ENCODE results near the gene ANKRD13D. TPM values are rescaled to one million over a fixed set of nuclear protein-coding genes. Genes with fewer than 3 reads are reported as not detected.

ANKRD13D gene
- total RNA-seq, 2 experiments from 2014 or later = 185 to 207 TPM

DNA sequence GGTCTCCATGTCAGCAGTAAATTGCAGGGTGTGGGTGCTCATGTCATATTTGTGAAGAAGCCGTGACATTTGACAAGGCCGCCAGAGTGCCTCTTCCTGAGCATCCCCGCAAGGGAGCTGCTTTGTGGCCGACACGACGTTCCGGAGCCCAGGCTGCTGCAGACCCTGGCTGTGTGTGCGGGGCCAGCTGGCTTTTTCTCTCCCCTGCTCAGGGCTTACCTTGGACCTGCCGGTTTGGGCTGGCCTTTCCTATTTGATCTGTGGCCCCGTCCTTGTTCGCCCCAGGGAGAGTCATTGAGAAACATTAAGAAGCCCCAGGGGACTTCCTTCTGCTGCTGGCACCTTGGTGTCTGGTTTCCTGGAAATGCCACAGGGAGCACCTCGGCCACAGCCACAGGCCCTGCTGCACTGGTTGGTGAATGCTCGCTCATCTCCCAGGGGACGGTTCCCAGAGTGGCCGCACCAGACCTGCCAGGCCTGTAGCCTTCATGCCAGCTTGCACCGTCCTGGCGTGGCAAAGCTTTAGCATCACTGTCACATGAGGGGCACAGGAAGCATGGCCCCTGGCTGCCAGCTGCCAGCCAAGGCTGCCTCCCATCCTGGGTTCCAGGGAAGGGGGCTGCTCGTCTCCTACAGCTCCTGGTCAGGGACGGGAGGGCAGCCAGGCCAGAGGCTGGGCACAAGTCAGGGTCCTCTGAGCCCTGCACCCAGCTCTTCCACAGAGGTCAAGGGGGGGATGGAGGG is 17.4 kb upstream of the ANKRD13D start:
- ATAC-seq (ENCODE audit: low read depth) = peak; percentile 18
- H3K4me1 Mint-ChIP-seq = peaks cover 64% of the 10 kb centered on the region
- peak overlapping the region; percentile 96 for H3K4me3 Mint-ChIP-seq
- DNase-seq = peak; percentile 73
- peaks cover 36% of the 10 kb centered on the region for H3K36me3 Mint-ChIP-seq
- H3K27ac Mint-ChIP-seq = peak overlapping the region; percentile 96
- H3K27me3 Mint-ChIP-seq = no peaks in the 10 kb centered on the region
- H3K9me3 Mint-ChIP-seq = no peaks in the 10 kb centered on the region
- POLR2A ChIA-PET = interaction anchor here (0.5 to 7.8 kb wide), 18 partner anchors 8 to 213 kb away, joined by 3 to 190 read pairs (median 5); partner anchors contain the start of genes ANKRD13D, PPP1CA, RAD9A and SSH3

DNA sequence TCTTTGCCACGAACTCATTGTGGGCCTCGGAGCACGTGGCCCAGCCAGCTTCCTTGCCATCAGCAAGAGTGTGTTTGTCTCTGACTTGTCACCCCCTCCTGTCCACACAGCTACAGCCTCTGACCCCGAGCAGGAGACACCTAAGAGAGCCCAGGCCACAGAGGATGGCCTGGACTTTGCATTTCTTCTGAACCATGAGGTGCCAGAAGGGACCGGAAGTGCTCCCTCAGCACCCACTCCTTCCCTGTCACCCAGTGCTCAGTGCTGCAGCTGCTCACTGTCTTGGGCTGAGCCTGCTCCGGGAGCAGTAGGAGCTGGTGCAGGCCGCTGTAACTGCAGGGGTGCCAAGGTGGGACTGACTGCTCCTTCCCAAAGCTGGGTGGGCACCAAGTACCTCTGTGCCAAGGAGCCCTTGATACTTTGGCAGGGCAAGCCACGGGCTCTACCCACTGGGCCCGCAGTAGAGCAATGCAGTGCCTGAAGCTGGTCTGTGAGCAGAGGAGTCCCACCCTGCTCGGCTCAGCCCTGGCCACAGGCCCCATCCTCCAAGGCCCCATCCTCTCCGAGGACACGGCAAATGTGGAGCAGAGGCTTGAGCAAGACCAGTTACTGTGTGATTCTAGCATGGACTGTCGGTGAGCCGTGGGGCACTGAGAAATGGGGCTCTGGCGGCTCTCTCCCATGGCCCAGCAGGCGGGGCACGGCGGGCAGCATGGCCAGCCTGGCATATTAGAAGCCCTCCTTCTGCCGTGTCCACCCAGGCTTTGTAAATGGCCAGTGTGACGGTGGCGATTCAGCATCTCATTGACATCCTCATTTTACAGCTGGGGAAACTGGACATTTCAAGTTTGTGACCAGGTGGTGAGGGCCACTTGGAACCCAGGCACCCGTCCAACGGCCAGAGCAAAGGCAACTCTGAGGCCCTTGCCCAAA is 16.5 kb upstream of the ANKRD13D start:
- Mint-ChIP-seq H3K27me3 (no peaks in the 10 kb centered on the region), H3K9me3 (no peaks in the 10 kb centered on the region), H3K27ac (peak overlapping the region; percentile 96), H3K4me3 (peak overlapping the region; percentile 96), H3K36me3 (peaks cover 30% of the 10 kb centered on the region), H3K4me1 (peaks cover 67% of the 10 kb centered on the region)
- POLR2A ChIA-PET = interaction anchor here (0.7 to 7.8 kb wide), 12 partner anchors 10 to 212 kb away, joined by 4 to 190 read pairs (median 6); partner anchors contain the start of genes ANKRD13D and SSH3
- peak; percentile 58 for DNase-seq
- peak; percentile 11 for ATAC-seq (ENCODE audit: low read depth)

DNA sequence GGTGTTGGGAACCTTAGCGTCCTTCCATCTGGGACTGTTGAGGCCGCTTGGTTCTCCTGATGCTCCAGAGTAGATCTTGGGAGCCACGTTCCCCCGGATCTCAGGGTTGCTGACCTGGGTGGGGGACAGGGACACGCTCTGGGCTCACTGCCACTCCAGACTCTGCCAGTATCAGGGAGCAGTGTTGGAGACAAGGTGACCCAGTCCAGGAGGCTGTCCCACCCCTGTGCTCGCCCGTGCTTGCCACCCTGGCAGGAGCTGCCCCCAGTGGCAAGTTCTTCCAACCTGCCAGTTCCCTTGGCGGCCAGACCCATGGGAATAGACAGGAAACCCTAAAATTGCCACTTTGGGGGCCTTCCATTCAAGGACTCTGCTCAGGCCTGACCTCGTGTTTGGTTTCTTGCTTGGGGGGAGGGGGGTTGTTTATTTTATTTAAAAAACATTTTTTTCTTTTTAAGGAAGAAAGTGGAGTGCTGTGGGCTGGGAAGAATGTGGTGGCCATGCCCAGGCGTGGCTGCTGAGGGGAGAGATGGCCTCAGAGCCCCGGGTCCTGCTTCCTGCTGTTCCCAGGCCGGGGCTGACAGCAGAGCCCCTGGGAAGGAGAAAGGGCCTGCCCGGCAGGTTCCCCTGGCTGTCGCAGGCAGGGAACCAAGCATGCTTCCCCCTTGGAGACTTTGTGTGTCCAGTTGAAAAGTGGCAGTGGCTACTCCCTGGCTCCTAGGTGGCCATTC is 15.7 kb upstream of the ANKRD13D start:
- peak overlapping the region; percentile 96 for H3K27ac Mint-ChIP-seq
- H3K27me3 Mint-ChIP-seq = no peaks in the 10 kb centered on the region
- POLR2A ChIA-PET = interaction anchor here (0.7 to 7.8 kb wide), 5 partner anchors 15 to 131 kb away, joined by 4 to 190 read pairs (median 5); partner anchors contain the start of genes ANKRD13D and SSH3
- no peaks in the 10 kb centered on the region for H3K9me3 Mint-ChIP-seq
- peak; percentile 36 for DNase-seq
- ATAC-seq (ENCODE audit: low read depth) = no peak
- peaks cover 27% of the 10 kb centered on the region for H3K36me3 Mint-ChIP-seq
- peaks cover 67% of the 10 kb centered on the region for H3K4me1 Mint-ChIP-seq
- peak overlapping the region; percentile 96 for H3K4me3 Mint-ChIP-seq

DNA sequence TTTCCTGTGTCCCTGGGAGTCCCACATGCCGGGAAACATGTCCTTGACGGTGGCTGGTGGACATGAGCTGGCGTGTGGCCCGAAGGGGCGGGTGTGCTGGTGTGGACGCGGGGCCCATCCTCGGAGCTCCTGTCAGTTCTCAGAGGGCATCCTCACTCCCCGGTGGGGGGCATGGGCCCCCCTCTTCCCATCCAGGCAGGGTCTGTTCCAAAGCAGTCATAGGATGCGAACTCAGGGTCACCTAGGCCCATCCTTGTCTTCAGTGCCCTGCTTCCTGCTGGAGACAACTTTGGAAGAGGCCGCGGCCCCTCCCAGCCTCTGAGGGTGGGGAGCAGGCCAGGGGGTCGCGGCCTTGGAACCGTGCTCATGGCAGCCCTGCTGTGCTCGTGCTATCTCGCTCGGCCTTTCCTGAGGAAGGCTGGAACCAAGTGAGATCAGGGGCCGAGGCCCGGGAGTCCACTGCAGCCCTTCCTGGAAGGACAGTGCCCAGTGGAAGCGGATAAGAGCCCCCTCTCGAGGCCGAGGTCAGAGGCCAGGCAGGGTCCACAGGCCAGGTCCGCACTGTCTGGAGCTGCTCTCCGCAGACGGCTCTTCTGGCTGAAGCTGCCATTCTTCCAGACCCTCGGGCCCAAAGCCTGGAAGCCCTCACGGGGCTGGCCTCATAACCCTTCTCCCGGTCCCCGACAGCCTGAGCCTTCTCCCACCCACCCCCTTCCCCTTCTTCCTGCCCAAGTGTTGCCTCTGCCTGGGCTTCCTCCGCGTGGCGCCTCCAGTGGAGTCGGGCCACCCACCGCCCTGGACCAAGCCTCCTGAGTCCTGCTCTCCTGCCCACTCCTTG is 14.1 kb upstream of the ANKRD13D start:
- no peaks in the 10 kb centered on the region for H3K27me3 Mint-ChIP-seq
- ATAC-seq (ENCODE audit: low read depth) (no peak), DNase-seq (peak; percentile 35)
- H3K4me1 Mint-ChIP-seq = peaks cover 66% of the 10 kb centered on the region
- H3K9me3 Mint-ChIP-seq = no peaks in the 10 kb centered on the region
- peak overlapping the region; percentile 73 for H3K4me3 Mint-ChIP-seq
- peak overlapping the region; percentile 97 for H3K27ac Mint-ChIP-seq
- POLR2A ChIA-PET = interaction anchor here (0.7 to 7.5 kb wide), 3 partner anchors 7 to 116 kb away, joined by 3 to 179 read pairs (median 64); partner anchors contain the start of genes ANKRD13D and GRK2
- H3K36me3 Mint-ChIP-seq = peaks cover 28% of the 10 kb centered on the region

DNA sequence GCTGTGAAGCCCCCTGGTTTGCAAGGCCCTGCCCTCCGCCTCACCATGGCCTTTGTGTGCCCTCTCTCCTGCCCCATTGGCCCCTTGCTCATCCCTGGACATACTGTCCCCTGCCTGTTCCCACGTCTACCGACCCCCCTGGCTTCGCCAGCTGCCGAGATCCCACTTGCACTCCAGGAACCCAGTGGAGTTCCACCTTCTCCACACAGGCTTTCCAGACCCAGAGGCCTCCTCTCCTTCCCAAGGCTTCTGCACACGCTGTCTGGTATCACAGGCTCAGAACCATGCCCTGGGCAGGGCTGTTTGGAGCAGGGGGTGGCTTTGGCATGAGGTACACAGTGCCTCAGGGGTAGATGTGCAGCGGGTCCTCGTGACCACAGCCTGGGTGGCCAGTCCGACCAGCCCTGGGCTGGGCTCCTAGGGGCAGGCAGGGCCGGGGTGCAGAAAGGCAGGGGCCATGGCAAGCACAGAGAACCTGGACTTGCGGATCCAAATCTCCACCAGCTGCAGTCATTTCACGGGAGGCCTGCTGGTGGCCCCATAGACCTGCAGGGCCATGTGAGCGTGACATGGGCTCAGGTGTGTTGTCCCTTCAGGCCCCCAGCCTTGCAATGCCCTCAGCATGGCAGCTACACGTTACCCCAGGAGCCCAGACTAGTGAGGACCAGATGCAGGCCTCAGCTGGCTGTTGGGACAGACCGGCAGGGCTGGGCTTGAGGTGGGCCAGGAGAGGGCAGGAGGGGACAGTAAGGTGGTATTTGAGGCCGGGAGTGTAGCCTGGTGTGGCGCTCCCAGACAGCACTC is 13.3 kb upstream of the ANKRD13D start:
- POLR2A ChIA-PET = interaction anchor here (0.7 to 7.5 kb wide), 5 partner anchors 8 to 115 kb away, joined by 3 to 179 read pairs (median 23); partner anchors contain the start of genes ANKRD13D and GRK2
- peaks cover 25% of the 10 kb centered on the region for H3K36me3 Mint-ChIP-seq
- H3K4me1 Mint-ChIP-seq = peaks cover 60% of the 10 kb centered on the region
- no peak for ATAC-seq (ENCODE audit: low read depth)
- DNase-seq = peak; percentile 55
- peak overlapping the region; percentile 73 for H3K4me3 Mint-ChIP-seq
- H3K27me3 Mint-ChIP-seq = no peaks in the 10 kb centered on the region
- peak overlapping the region; percentile 97 for H3K27ac Mint-ChIP-seq
- H3K9me3 Mint-ChIP-seq = no peaks in the 10 kb centered on the region

DNA sequence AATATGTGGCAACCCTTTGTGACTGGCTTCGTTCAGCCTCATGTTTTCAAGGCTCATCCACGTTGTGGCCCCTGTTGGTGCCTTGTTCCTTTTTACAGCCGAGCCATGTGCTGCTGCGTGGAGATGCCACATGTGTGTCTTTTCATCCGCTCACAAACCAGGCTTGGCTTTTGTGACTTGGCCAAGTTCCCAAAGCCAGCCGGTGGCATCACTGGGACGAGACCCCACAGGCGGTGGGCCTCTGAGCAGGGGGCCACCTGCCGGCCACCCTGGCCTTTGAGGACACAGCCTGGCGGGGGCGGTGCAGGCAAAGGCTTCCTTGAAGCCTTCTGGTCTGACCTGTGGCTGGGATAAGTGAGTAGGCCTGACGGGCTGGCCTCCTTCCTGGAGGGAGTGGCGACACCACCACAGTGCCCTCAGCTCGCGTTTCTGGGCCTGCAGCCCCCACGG is 12.3 kb upstream of the ANKRD13D start:
- Mint-ChIP-seq H3K4me3 (peak overlapping the region; percentile 82), H3K4me1 (peaks cover 50% of the 10 kb centered on the region), H3K27me3 (no peaks in the 10 kb centered on the region), H3K36me3 (peaks cover 25% of the 10 kb centered on the region), H3K9me3 (no peaks in the 10 kb centered on the region), H3K27ac (peak overlapping the region; percentile 97)
- peak; percentile 74 for DNase-seq
- POLR2A ChIA-PET = interaction anchor here (0.6 to 7.5 kb wide), 13 partner anchors 9 to 132 kb away, joined by 3 to 179 read pairs (median 6); partner anchors contain the start of genes ANKRD13D, GRK2, POLD4 and PPP1CA
- ATAC-seq (ENCODE audit: low read depth) = peak; percentile 23

DNA sequence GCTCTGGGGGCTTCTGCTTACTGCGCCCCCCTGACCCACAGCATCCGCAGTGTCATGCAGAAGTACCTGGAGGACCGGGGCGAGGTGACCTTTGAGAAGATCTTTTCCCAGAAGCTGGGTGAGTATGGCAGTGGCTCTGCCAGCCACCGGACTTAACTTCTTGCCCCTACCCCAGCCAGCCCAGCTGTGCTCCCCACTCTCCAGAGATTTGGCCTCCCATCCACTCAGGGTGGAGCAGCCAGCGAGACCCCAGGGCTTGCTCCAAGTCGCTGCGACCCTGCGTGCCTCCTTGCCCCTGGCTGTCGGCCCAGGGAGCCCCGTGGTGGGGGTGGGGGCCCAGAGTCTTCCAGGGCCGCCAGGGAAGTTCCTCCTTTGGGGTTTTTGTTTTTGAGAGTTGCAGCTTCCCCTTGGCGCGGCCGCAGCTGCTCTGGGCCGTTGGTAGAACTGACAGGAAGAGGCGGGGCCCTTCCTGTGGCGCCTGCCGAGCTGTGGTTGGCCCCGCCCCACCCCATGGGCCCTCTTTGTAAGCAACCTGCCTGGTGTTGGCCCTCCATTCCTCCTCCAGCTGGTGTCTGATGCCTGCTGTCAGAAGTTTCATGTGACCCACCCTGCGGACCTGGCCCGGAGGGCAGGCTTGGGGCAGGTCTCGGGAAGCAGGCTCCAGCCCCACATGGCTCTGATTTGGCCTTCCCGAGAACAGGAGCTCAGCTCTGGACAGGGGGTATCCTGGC is 11.7 kb upstream of the ANKRD13D start:
- H3K27ac Mint-ChIP-seq = peak overlapping the region; percentile 97
- ATAC-seq (ENCODE audit: low read depth) (peak; percentile 87), DNase-seq (peak; percentile 90)
- H3K4me1 Mint-ChIP-seq = peaks cover 45% of the 10 kb centered on the region
- no peaks in the 10 kb centered on the region for H3K27me3 Mint-ChIP-seq
- POLR2A ChIA-PET = interaction anchor here (0.6 to 7.5 kb wide), 12 partner anchors 9 to 131 kb away, joined by 3 to 179 read pairs (median 6); partner anchors contain the start of genes ANKRD13D, GRK2, POLD4 and PPP1CA
- peak overlapping the region; percentile 82 for H3K4me3 Mint-ChIP-seq
- H3K9me3 Mint-ChIP-seq = no peaks in the 10 kb centered on the region
- peaks cover 29% of the 10 kb centered on the region for H3K36me3 Mint-ChIP-seq

DNA sequence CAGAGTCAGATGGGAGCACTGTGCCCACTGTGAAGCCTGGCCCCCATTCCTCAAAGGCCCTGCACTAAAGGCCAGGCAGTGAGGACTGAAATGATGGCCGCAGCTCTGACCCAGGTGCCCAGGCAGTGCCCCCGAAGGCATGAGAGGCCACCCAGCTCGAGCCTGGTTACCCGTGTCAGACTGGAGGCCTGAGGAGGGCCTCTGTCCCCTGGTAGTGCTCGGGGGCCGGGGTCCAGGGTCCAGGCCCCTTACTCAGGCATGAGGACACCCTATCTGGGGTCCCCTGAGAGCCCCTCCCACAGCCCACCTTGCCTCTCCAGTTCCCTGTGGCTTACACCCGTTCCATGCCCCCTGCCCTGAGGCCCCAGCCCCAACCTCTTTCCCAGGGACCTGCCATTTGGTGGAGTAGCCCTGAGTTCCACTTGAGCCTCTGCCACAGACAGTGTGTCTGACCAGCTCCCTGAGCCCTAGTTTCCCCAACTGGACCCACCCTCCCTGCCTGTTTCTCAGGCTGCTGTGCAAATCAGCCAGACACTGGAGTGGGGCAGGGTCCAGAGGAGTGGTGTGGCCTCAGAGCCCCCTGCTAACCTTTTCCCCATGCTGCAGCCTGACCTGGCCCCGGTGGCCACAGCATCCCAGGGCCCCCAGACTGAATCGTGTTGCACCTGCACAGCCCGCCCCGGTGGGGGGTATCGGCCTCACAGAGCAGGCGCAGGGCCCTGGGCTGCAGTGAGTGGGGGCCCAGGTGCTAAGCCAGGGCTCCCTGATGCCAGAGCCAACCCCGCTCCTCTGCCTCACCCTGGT is 10.8 kb upstream of the ANKRD13D start:
- H3K36me3 Mint-ChIP-seq = peaks cover 31% of the 10 kb centered on the region
- no peaks in the 10 kb centered on the region for H3K9me3 Mint-ChIP-seq
- H3K4me3 Mint-ChIP-seq = peak overlapping the region; percentile 82
- peaks cover 40% of the 10 kb centered on the region for H3K4me1 Mint-ChIP-seq
- DNase-seq (no peak), ATAC-seq (ENCODE audit: low read depth) (no peak)
- H3K27me3 Mint-ChIP-seq = no peaks in the 10 kb centered on the region
- H3K27ac Mint-ChIP-seq = peak overlapping the region; percentile 97
- POLR2A ChIA-PET = interaction anchor here (1.3 to 7.5 kb wide), 9 partner anchors 8 to 130 kb away, joined by 5 to 179 read pairs (median 9); partner anchors contain the start of genes ANKRD13D, GRK2, POLD4 and SSH3

DNA sequence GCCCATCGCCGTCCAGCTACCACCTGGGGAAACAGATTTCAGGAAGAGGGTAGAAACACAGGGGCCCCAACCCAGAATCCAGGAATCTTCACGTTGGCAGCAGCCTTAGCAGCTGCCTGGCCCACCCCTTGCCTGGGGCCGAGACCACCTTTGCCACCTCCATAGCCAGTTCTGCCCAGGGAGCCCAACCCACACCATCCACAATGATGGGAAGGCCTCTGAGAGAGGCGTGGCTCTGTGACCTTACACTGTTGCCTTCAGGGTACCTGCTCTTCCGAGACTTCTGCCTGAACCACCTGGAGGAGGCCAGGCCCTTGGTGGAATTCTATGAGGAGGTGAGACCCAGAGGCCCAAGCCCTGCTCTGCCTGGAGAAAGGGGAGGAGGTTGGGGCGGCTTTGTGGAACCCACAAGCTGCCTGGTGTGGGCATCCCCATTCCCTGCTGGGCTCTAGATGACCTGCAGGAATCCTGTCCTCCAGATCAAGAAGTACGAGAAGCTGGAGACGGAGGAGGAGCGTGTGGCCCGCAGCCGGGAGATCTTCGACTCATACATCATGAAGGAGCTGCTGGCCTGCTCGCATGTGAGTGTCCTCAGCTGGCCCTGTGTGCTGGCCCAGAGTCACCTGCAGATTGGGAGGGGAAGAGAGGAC is 10.0 kb upstream of the ANKRD13D start:
- ATAC-seq (ENCODE audit: low read depth) = no peak
- peak overlapping the region; percentile 35 for H3K4me3 Mint-ChIP-seq
- H3K27ac Mint-ChIP-seq = peak overlapping the region; percentile 97
- H3K4me1 Mint-ChIP-seq = peaks cover 38% of the 10 kb centered on the region
- peaks cover 35% of the 10 kb centered on the region for H3K36me3 Mint-ChIP-seq
- DNase-seq = no peak
- no peaks in the 10 kb centered on the region for H3K27me3 Mint-ChIP-seq
- POLR2A ChIA-PET = interaction anchor here (1.6 to 7.5 kb wide), 3 partner anchors 9 to 24 kb away, joined by 5 to 179 read pairs (median 9); partner anchors contain the start of genes ANKRD13D and SSH3
- H3K9me3 Mint-ChIP-seq = no peaks in the 10 kb centered on the region
